Type B pancreatic cell (in vitro differentiated cells): ENCODE results near the gene TAPBPL. TPM values are rescaled to one million over a fixed set of nuclear protein-coding genes. Genes with fewer than 3 reads are reported as not detected.
"Not testable (repeated sequence)": the region's sequence is repeated elsewhere in the genome, so short reads cannot be mapped to it uniquely, and the experiment has no call there.

Experiments used
- DNase-seq: peaks from one replicate; pipeline ENCODE4 v3.0.0; 2021; ENCODE audit warnings: mixed read lengths; ENCODE audit not compliant: unreplicated experiment; ENCODE audit errors: extremely low spot score
- H3K27ac Mint-ChIP-seq: 2 replicates; pipeline ENCODE4 v1.8.0; 2021; ENCODE audit warnings: mild to moderate bottlenecking, mixed read lengths
- H3K27me3 Mint-ChIP-seq: 2 replicates; pipeline ENCODE4 v1.8.0; 2021; ENCODE audit warnings: mixed read lengths
- H3K36me3 Mint-ChIP-seq: 2 replicates; pipeline ENCODE4 v1.8.0; 2021; ENCODE audit warnings: mixed read lengths
- H3K4me1 Mint-ChIP-seq: one replicate; pipeline ENCODE4 v1.8.0; 2021; ENCODE audit warnings: mixed read lengths; ENCODE audit not compliant: unreplicated experiment
- H3K4me3 Mint-ChIP-seq: 2 replicates; pipeline ENCODE4 v1.8.0; 2021; ENCODE audit warnings: mild to moderate bottlenecking, mixed read lengths
- H3K9me3 Mint-ChIP-seq: 2 replicates; pipeline ENCODE4 v1.8.0; 2021; ENCODE audit warnings: mixed read lengths
- total RNA-seq: library from RNA; stranded (reverse); gene quantifications from 2 replicates; pipeline ENCODE4 v1.2.1, GENCODE V29; 2021; ENCODE audit warnings: low replicate concordance
- TF ChIP-seq, protein P1 (sequence below): fragments of 200-600 bp; sonication (generic); conservative IDR thresholded peaks from 2 replicates; pipeline ENCODE4 v1.5.0; 2021; ENCODE audit warnings: antibody characterized with exemption, mild to moderate bottlenecking

TAPBPL gene
- total RNA-seq, 1 donor from 2014 or later: 12.4 TPM

DNA sequence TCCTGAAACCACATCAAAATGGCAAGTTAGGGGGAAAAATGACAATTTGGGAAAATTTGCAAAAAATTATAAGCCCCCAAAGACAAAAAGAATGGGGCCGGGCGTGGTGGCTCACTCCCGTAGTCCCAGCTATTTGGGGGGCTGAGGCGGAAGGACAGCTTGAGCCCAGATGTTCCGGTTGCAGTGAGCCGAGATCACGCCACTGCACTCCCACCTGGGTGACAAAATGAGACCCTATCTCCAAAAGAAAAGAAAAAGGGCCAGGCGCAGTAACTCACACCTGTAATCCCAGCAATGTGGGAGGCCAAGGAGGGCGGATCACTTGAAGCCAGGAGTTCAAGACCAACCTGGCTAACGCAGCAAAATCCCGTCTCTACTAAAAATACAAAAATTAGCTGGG is 20.6 kb downstream of the TAPBPL start:
- Mint-ChIP-seq H3K27me3 (peaks cover 42% of the 10 kb centered on the region), H3K4me3 (peak overlapping the region; percentile 19), H3K27ac (no peak overlapping the region), H3K36me3 (no peaks in the 10 kb centered on the region), H3K9me3 (peaks cover 5% of the 10 kb centered on the region), H3K4me1 (peaks cover 5% of the 10 kb centered on the region)
- DNase-seq: no peak
- TF ChIP-seq, protein P1, sequence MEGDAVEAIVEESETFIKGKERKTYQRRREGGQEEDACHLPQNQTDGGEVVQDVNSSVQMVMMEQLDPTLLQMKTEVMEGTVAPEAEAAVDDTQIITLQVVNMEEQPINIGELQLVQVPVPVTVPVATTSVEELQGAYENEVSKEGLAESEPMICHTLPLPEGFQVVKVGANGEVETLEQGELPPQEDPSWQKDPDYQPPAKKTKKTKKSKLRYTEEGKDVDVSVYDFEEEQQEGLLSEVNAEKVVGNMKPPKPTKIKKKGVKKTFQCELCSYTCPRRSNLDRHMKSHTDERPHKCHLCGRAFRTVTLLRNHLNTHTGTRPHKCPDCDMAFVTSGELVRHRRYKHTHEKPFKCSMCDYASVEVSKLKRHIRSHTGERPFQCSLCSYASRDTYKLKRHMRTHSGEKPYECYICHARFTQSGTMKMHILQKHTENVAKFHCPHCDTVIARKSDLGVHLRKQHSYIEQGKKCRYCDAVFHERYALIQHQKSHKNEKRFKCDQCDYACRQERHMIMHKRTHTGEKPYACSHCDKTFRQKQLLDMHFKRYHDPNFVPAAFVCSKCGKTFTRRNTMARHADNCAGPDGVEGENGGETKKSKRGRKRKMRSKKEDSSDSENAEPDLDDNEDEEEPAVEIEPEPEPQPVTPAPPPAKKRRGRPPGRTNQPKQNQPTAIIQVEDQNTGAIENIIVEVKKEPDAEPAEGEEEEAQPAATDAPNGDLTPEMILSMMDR: no peak

DNA sequence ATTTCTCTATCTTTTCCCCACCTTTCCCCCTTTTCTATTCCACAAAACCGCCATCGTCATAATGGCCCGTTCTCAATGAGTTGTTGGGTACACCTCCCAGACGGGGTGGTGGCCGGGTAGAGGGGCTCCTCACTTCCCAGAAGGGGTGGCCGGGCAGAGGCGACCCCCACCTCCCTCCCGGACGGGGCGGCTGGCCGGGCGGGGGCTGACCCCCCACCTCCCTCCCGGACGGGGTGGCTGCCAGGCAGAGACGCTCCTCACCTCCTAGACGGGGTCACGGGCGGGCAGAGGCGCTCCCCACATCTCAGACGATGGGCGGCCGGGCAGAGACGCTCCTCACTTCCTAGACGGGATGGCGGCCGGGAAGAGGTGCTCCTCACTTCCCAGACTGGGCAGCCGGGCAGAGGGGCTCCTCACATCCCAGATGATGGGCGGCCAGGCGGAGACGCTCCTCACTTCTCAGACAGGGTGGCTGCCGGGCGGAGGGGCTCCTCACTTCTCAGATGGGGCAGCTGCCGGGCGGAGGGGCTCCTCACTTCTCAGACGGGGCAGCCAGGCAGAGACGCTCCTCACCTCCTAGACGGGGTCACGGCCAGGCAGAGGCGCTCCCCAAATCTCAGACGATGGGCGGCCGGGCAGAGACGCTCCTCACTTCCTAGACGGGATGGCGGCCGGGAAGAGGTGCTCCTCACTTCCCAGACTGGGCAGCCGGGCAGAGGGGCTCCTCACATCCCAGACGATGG is 23.6 kb downstream of the TAPBPL start:
- H3K36me3 Mint-ChIP-seq, H3K27ac Mint-ChIP-seq, DNase-seq, H3K4me3 Mint-ChIP-seq, H3K9me3 Mint-ChIP-seq, H3K4me1 Mint-ChIP-seq: not testable (repeated sequence)
- H3K27me3 Mint-ChIP-seq: peaks cover 47% of the 10 kb centered on the region

DNA sequence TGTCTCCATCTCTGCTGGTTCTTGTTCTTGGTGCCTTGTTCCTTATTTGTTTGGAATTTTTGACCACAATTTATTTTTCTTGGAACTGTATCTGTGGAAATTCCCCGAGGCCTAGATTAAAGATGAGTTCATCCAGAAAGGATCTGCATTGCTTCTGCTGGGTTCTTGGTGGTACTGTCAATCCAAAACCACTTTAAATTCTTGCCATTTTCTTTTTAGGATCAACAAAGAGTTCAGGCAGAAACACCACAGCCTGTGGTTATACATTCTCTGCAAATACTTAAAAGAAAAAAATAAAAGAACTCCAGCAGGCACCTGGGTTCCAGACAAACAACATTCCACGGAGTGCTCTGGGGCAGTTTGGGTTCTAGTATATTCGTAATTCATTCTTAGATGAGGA is 24.6 kb downstream of the TAPBPL start:
- Mint-ChIP-seq H3K4me3 (peak overlapping the region; percentile 19), H3K27me3 (peaks cover 43% of the 10 kb centered on the region), H3K4me1 (no peaks in the 10 kb centered on the region), H3K9me3 (peaks cover 5% of the 10 kb centered on the region), H3K27ac (peak overlapping the region; percentile 59), H3K36me3 (no peaks in the 10 kb centered on the region)
- TF ChIP-seq, protein P1: no peak
- DNase-seq: no peak

DNA sequence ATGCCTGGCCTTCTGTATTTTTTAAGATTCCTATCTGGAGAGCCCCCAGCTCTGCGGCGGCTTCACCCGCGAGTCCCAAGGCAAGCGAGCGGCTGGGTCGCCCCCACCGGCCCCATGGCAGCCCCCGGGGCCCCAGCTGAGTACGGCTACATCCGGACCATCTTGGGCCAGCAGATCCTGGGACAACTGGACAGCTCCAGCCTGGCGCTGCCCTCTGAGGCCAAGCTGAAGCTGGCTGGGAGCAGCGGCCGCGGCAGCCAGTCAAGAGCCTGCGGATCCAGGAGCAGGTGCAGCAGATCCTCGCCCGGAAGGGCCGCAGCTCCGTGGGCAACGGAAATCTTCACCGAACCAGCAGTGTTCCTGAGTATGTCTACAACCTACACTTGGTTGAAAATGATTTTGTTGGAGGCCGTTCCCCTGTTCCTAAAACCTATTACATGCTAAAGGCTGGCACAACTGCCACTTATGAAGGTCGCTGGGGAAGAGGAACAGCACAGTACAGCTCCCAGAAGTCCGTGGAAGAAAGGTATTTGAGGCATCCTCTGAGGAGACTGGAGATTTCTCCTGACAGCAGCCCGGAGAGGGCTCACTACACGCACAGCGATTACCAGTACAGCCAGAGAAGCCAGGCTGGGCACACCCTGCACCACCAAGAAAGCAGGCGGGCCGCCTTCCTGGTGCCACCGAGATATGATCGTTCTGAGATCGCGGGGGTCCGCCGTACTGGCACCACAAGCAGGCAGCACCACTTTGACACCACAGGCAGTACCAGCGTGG is 25.9 kb downstream of the TAPBPL start:
- H3K27ac Mint-ChIP-seq, H3K4me3 Mint-ChIP-seq, H3K4me1 Mint-ChIP-seq, H3K36me3 Mint-ChIP-seq, H3K9me3 Mint-ChIP-seq, DNase-seq: not testable (repeated sequence)
- peaks cover 34% of the 10 kb centered on the region for H3K27me3 Mint-ChIP-seq

DNA sequence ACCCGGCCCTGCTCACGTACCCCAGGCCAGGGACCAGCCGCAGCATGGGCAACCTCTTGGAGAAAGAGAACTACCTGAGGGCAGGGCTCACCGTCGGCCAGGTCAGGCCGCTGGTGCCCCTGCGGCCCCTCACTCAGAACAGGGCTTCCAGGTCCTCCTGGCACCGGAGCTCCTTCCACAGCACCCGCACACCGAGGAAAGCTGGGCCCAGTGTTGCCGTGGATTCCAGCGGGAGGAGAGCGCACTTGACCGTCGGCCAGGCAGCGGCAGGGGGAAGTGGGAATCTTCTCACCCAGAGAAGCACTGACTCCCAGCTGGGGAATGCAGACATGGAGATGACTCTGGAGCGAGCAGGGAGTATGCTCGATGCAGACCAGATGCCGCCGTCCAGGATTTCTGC is 26.6 kb downstream of the TAPBPL start:
- Mint-ChIP-seq H3K9me3 (peaks cover 5% of the 10 kb centered on the region), H3K4me1 (no peaks in the 10 kb centered on the region), H3K27me3 (peaks cover 34% of the 10 kb centered on the region), H3K36me3 (no peaks in the 10 kb centered on the region), H3K27ac (no peak overlapping the region), H3K4me3 (no peak overlapping the region)
- TF ChIP-seq, protein P1: no peak
- DNase-seq: no peak

DNA sequence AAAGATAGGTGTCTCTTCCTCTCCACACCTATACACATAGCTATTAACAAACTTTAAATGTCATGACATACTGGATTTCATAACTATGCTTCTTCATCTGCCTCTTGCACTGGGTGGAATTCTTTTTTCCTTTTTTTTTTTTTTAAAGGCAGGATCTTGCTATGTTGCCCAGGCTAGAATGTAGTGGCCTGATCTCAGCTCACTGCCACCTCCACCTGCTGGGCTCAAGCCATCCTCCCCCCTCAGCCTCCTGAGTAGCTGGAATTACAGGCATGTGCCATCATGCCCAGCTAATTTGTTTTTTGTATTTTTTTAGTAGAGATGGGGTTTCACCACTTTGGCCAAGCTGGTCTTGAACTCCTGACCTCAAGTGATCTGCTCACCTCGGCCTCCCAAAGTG is 36.4 kb downstream of the TAPBPL start:
- no peak overlapping the region for H3K4me3 Mint-ChIP-seq
- H3K4me1 Mint-ChIP-seq: no peaks in the 10 kb centered on the region
- H3K27me3 Mint-ChIP-seq: peaks cover 3% of the 10 kb centered on the region
- no peaks in the 10 kb centered on the region for H3K9me3 Mint-ChIP-seq
- TF ChIP-seq, protein P1: no peak
- H3K36me3 Mint-ChIP-seq: peaks cover 15% of the 10 kb centered on the region
- no peak for DNase-seq
- no peak overlapping the region for H3K27ac Mint-ChIP-seq
